C4-2B (cell line): ENCODE results near the gene TSPAN11.

Source experiments
- ZFX ChIP-seq: fragments of 450-650 bp; IDR thresholded peaks from 2 replicates; pipeline ENCODE4 v1.6.1; 2017
- TF ChIP-seq, protein P1 (sequence below): fragments of 450-650 bp; conservative IDR thresholded peaks from 2 replicates; pipeline ENCODE4 v1.5.1; 2017; ENCODE audit warnings: mild to moderate bottlenecking

DNA sequence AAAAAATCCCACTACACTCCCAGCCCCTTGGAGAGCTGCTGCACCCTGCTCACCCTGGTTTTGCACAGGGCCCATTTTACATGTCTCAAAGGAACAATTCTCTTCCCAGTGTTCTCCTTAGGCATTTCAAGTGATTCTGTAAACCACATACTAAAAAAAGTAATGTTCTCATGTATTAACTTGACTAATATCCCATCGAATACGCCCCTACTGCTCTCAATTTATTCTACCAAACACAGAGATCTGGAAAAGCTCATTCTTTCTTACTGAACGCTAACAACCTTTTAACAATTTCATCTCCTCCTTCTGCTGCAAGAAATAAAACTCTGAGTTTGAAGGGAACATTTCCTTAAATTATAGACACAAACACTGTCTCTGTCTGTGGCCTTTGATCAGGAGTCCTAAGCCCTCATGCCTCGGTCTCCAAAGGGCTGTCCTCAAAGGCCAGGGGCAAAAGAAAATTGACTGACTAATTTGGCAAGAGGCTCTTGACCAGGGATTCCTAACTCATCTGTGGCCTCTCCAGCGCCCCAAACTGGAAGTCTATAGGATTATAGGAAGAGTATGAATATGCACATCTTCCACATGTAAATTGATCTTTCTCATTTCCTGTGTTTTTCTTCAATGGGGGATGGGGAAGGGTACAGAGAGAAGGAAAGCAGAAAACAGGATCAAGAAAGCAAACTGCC lies 17.1 kb upstream of the TSPAN11 start:
- TF ChIP-seq, protein P1, sequence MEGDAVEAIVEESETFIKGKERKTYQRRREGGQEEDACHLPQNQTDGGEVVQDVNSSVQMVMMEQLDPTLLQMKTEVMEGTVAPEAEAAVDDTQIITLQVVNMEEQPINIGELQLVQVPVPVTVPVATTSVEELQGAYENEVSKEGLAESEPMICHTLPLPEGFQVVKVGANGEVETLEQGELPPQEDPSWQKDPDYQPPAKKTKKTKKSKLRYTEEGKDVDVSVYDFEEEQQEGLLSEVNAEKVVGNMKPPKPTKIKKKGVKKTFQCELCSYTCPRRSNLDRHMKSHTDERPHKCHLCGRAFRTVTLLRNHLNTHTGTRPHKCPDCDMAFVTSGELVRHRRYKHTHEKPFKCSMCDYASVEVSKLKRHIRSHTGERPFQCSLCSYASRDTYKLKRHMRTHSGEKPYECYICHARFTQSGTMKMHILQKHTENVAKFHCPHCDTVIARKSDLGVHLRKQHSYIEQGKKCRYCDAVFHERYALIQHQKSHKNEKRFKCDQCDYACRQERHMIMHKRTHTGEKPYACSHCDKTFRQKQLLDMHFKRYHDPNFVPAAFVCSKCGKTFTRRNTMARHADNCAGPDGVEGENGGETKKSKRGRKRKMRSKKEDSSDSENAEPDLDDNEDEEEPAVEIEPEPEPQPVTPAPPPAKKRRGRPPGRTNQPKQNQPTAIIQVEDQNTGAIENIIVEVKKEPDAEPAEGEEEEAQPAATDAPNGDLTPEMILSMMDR: no peak
- no peak for TF ChIP-seq ZFX
